ENCODE data around the gene PRAF2. TPM values are rescaled to one million over a fixed set of nuclear protein-coding genes. Genes with fewer than 3 reads are reported as not detected.

PRAF2 gene
- total RNA-seq, result 5.4 TPM

- ATAC-seq, result peak; percentile 93
These were observed at the start of gene PRAF2 for GRCh38 chrX:49073601-49074575. PRAF2 (minus strand) TSS chrX:49074002; CDS start chrX:49073987, 15 bp downstream.

GRCh38 chrX:49122499-49122898 is 48.7 kb upstream of the PRAF2 start:
- DNase-seq (ENCODE audit: low spot score) (no peak), ATAC-seq (no peak)

More at GRCh38 chrX:49073601-49074575, at the start of gene PRAF2:
- peak; percentile 94 for DNase-seq (ENCODE audit: low spot score)

DNA sequence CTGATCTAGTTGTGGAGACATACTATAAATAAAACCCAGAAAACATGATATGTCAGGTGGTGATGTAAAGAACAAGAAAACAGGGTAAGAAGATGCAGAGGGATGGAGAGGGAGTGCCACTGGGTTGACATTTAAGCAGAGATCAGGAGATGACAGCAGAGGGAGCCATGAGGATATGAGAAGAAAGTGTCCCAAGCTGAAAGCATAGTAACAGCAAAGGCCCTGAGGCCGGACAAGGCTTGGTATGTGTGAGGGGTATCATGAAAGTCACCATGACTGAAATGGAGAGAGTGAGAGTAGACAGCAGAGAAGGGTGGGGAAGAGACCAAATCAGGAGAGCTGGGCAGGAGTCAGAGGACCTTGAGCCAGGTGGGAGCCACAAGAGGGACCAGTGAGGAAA is 46.3 kb upstream of the PRAF2 start:
- ATAC-seq (no peak), DNase-seq (ENCODE audit: low spot score) (no peak)

DNA sequence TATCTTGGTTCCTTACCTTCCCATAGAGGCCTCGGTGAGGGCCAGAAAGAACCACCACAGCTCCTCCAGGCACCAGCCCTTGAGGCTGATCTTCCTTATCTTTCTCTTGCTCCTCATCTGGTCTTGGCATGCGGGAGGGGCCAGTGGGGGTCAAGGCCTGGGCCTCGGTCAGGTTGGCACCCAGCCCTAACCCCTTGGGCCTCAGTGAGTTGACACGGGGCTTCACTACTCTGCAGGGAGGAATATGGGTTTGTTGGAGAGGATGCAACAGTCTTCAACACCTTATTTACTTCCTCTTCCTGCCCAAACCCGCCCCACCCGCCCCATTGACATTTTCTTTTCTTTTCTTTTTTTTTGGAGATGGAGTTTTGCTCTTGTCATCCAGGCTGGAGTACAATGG is 43.8 kb upstream of the PRAF2 start:
- DNase-seq (ENCODE audit: low spot score) (no peak), ATAC-seq (no peak)

DNA sequence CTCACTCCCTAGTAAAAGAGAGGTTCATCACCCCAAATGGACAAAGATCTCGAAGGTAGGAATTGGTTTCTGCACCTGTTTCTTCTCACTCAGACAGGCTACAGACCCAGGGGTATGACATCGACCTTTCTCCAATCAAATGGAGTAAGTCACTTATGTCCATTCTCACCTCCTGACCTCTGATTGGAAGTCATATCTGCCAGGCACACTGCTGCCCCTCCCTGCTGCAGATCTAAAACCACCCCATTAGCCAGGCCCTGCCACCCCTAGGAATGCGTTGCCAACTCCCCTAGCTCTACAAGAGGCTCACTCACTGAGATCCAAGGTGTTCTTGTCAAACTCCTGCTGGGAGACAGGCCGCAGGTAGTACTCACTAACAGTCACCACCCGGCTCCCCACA is 42.9 kb upstream of the PRAF2 start:
- ATAC-seq, result no peak

GRCh38 chrX:49116076-49116475 is 42.3 kb upstream of the PRAF2 start:
- no peak for DNase-seq (ENCODE audit: low spot score)
- no peak for ATAC-seq

More for the DNA sequence above, 42.9 kb upstream of the PRAF2 start:
- no peak for DNase-seq (ENCODE audit: low spot score)

- ATAC-seq (peak; percentile 72), DNase-seq (ENCODE audit: low spot score) (peak; percentile 56)
These were observed 38.0 kb upstream of the PRAF2 start for GRCh38 chrX:49111791-49112190.

DNA sequence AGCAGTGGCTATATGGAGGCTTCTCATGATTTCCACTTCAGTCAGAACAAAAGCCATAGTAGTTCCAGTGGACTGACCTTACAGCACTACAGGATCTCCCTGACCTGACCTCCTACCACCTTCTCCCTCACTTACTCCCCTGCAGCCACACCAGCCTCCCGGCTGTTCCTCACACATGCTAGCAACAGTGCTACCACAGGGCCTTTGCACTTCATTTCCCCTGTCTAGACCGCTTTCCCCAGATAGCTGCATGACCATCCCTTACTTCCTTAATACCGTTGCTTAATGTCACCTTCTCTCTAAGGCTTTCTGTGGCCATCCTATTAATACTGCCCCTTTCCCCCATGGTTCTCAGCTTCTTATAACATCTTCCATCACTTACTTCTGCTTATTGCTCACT is 36.6 kb upstream of the PRAF2 start:
- ATAC-seq, result no peak
- DNase-seq (ENCODE audit: low spot score), result no peak

DNA sequence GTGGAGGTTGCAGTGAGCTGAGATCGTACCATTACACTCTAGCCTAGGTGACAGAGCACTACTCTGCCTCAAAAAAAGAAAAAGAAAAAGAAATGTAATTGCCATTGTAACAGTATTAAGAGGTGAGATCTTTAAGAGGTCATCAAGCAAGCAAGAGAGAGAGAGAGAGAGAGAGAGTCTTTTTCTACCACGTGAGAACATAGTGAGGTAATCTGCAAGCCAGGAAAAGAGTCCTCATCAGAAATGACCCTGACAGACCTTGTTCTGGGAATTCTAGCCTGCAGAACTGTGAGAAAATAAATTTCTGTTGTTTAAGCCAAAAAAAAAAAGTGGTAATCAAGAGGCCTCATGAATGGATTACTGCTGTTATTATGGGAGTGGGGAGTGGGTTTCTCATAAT is 34.8 kb upstream of the PRAF2 start:
- ATAC-seq, result no peak

DNA sequence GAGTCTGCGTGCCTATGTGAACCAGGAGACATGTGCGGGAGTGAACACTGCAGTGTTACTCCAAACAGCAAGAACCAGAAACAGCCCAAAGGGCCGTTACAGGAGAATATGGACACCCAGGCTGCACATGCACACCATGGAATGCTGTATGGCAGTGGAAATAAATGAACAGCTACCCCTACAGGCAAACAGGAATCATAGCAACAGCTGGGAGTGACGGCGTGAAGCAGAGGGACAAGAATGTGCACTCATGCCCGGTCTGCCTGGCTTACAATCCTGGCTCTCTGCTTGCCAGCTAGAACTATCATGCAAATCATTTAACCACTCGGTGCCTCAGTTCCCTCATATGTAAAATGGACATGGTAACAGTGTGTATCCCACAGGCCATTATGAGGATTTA is 33.1 kb upstream of the PRAF2 start:
- peak; percentile 52 for DNase-seq (ENCODE audit: low spot score)
- peak; percentile 80 for ATAC-seq

More for the DNA sequence above, 34.8 kb upstream of the PRAF2 start:
- DNase-seq (ENCODE audit: low spot score), result no peak

GRCh38 chrX:49106296-49106695 is 32.5 kb upstream of the PRAF2 start:
- no peak for ATAC-seq

GRCh38 chrX:49103637-49104036 is 29.8 kb upstream of the PRAF2 start:
- no peak for DNase-seq (ENCODE audit: low spot score)
- ATAC-seq, result no peak

More at GRCh38 chrX:49106296-49106695, 32.5 kb upstream of the PRAF2 start:
- no peak for DNase-seq (ENCODE audit: low spot score)

GRCh38 chrX:49102190-49102589 is 28.4 kb upstream of the PRAF2 start:
- DNase-seq (ENCODE audit: low spot score) (peak; percentile 80), ATAC-seq (peak; percentile 74)

DNA sequence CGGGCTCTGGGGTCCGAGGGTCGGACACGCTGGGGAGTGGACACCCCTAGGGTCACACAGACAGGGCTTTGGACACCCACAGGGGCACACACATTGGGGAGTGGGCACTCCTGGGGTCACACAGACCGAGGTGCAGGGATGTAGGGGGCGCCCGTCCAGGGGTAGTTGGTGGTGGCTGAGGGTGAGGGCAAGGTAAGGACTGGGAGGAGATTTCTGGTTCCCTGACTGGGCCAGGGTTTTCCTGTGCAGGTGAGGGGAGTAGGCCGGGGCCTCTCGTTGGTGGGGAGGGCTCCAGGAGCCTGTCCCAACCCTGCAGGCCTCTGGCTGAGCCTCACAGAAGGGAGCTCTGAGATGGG is 27.8 kb upstream of the PRAF2 start:
- DNase-seq (ENCODE audit: low spot score) (no peak), ATAC-seq (peak; percentile 10)

- peak; percentile 80 for ATAC-seq
- peak; percentile 95 for DNase-seq (ENCODE audit: low spot score)
These were observed 27.2 kb upstream of the PRAF2 start for GRCh38 chrX:49100704-49101628.

GRCh38 chrX:49096419-49096818 is 22.6 kb upstream of the PRAF2 start:
- ATAC-seq, result no peak
- no peak for DNase-seq (ENCODE audit: low spot score)

GRCh38 chrX:49089553-49089952 is 15.8 kb upstream of the PRAF2 start:
- DNase-seq (ENCODE audit: low spot score), result no peak

DNA sequence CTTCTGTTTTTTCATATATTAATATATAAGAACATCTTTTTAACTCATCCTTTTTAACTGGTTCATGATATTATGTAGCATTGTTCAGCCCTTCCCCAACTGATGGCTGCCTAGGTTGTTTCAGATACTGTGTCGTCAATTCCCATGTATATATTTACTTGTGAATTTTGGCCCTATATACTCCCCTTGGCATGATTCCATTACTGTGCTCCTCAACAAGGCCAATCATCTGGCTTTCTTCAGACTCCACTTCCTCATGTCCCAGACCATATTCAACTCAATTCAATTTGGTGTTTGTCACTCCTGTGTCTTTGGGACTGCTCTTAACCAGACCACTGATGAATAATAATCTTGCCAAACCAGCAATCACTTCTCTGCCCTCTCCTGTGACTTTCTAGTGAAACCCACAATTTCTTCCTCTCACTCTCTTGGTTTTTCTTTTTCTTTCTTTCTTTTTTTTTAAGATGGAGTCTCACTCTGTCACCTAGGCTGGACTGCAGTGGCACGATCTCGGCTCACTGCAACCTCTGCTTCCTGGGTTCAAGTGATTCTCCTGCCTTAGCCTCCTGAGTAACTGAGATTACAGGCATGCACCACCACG is 8.6 kb upstream of the PRAF2 start:
- no peak for DNase-seq (ENCODE audit: low spot score)
- ATAC-seq, result no peak

More at GRCh38 chrX:49089553-49089952, 15.8 kb upstream of the PRAF2 start:
- ATAC-seq, result no peak

- ATAC-seq, result peak; percentile 94
- DNase-seq (ENCODE audit: low spot score), result peak; percentile 70
These were observed 6.0 kb upstream of the PRAF2 start, which contains the start of gene WDR45 for GRCh38 chrX:49079489-49080428. WDR45 (minus strand) TSS chrX:49079887; CDS start chrX:49078095, 1,792 bp downstream.

- no peak for ATAC-seq
These were observed 4.1 kb upstream of the PRAF2 start for GRCh38 chrX:49077941-49078340.

More at GRCh38 chrX:49077941-49078340, 4.1 kb upstream of the PRAF2 start:
- no peak for DNase-seq (ENCODE audit: low spot score)

All from left lobe of liver (tissue), 2 donors.